Measurements from ENCODE around the gene BANF1.

Gene BANF1

GRCh38 chr11:65961267-65962140, 40.8 kb upstream of the BANF1 start, which contains the start of gene SART1:
Gene SART1 (plus strand): TSS chr11:65961734. CDS start chr11:65961781, 47 bp downstream.
- Histone ChIP-seq H3K27me3 (ENCODE audit: insufficient read depth, low read length) (no peaks in the 10 kb centered on the region), H3F3A (ENCODE audit: insufficient read depth, low read length) (no peaks in the 10 kb centered on the region; the same call in 1 of the 2 replicates), H3K4me2 (ENCODE audit: low read length) (peak within 1 kb of the TSS; percentile 99), H3K36me3 (ENCODE audit: insufficient read depth, low read length) (peaks cover 28% of the 10 kb centered on the region), H3K79me2 (ENCODE audit: insufficient read depth, low read length) (peaks cover 13% of the 10 kb centered on the region), H3K4me3 (ENCODE audit: low read depth, low read length, poor library complexity, severe bottlenecking) (peak within 1 kb of the TSS; percentile 100), H3K9me3 (ENCODE audit: low read length) (no peaks in the 10 kb centered on the region), H3K9ac (ENCODE audit: low read length) (peak within 1 kb of the TSS; percentile 100), H3K9me2 (ENCODE audit: low read depth, low read length) (no peaks in the 10 kb centered on the region), H3K27ac (ENCODE audit: low read depth, low read length, poor library complexity, severe bottlenecking) (peak within 1 kb of the TSS; percentile 70), H2AFZ (ENCODE audit: low read length) (0 out of 2 replicates have a peak within 1 kb of the TSS, but pooled peaks have one; percentile 23), H4K20me1 (ENCODE audit: insufficient read depth, low read length) (no peaks in the 10 kb centered on the region), H3K4me1 (ENCODE audit: insufficient read depth, low read length, severe bottlenecking) (peaks cover 31% of the 10 kb centered on the region)
- no peak for TF ChIP-seq EZH2 (IDR thresholded peaks at IDR 0.05; ENCODE audit: borderline replicate concordance, low read length)
- TF ChIP-seq CTCF (IDR thresholded peaks at IDR 0.05; ENCODE audit: low read length): no peak

- Histone ChIP-seq H3K9me3 (ENCODE audit: low read length) (no peaks in the 10 kb centered on the region), H3K9me2 (ENCODE audit: low read depth, low read length) (no peaks in the 10 kb centered on the region), H3K79me2 (ENCODE audit: insufficient read depth, low read length) (peaks cover 13% of the 10 kb centered on the region), H3K9ac (ENCODE audit: low read length) (peak overlapping the region; percentile 100), H3K27ac (ENCODE audit: low read depth, low read length, poor library complexity, severe bottlenecking) (no peak overlapping the region), H3K4me3 (ENCODE audit: low read depth, low read length, poor library complexity, severe bottlenecking) (peak overlapping the region; percentile 100), H3K4me2 (ENCODE audit: low read length) (peak overlapping the region; percentile 99), H3K36me3 (ENCODE audit: insufficient read depth, low read length) (peaks cover 35% of the 10 kb centered on the region), H3F3A (ENCODE audit: insufficient read depth, low read length) (no peaks in the 10 kb centered on the region; the same call in 1 of the 2 replicates), H2AFZ (ENCODE audit: low read length) (no peak overlapping the region), H3K4me1 (ENCODE audit: insufficient read depth, low read length, severe bottlenecking) (peaks cover 25% of the 10 kb centered on the region), H4K20me1 (ENCODE audit: insufficient read depth, low read length) (no peaks in the 10 kb centered on the region), H3K27me3 (ENCODE audit: insufficient read depth, low read length) (no peaks in the 10 kb centered on the region)
- TF ChIP-seq EZH2 (IDR thresholded peaks at IDR 0.05; ENCODE audit: borderline replicate concordance, low read length) (no peak), CTCF (IDR thresholded peaks at IDR 0.05; ENCODE audit: low read length) (no peak)
Measured at GRCh38 chr11:65962141-65962564, 40.1 kb upstream of the BANF1 start.

- Histone ChIP-seq H2AFZ (ENCODE audit: low read length) (no peak overlapping the region), H3K36me3 (ENCODE audit: insufficient read depth, low read length) (peaks cover 62% of the 10 kb centered on the region), H3K9ac (ENCODE audit: low read length) (no peak overlapping the region), H3K4me2 (ENCODE audit: low read length) (no peak overlapping the region), H3K9me3 (ENCODE audit: low read length) (no peaks in the 10 kb centered on the region), H3K27me3 (ENCODE audit: insufficient read depth, low read length) (no peaks in the 10 kb centered on the region), H3K79me2 (ENCODE audit: insufficient read depth, low read length) (peaks cover 13% of the 10 kb centered on the region), H3F3A (ENCODE audit: insufficient read depth, low read length) (no peaks in the 10 kb centered on the region; the same call in 1 of the 2 replicates), H4K20me1 (ENCODE audit: insufficient read depth, low read length) (no peaks in the 10 kb centered on the region), H3K27ac (ENCODE audit: low read depth, low read length, poor library complexity, severe bottlenecking) (no peak overlapping the region), H3K4me1 (ENCODE audit: insufficient read depth, low read length, severe bottlenecking) (peaks cover 25% of the 10 kb centered on the region), H3K9me2 (ENCODE audit: low read depth, low read length) (no peaks in the 10 kb centered on the region), H3K4me3 (ENCODE audit: low read depth, low read length, poor library complexity, severe bottlenecking) (no peak overlapping the region)
- no peak for TF ChIP-seq CTCF (IDR thresholded peaks at IDR 0.05; ENCODE audit: low read length)
- no peak for TF ChIP-seq EZH2 (IDR thresholded peaks at IDR 0.05; ENCODE audit: borderline replicate concordance, low read length)
Measured at GRCh38 chr11:65964906-65965305, 37.4 kb upstream of the BANF1 start.

All from OCI-LY1 (cell line).